Fibroblast of the aortic adventitia (primary cell): ENCODE measurements around the gene FOXN3. TPM values are rescaled to one million over a fixed set of nuclear protein-coding genes. Genes with fewer than 3 reads are reported as not detected.

ENCODE experiments used
- DNase-seq: peaks from one replicate; pipeline ENCODE4 v3.0.0-alpha.2; 2010; ENCODE audit warnings: low read depth
- H3K4me3 ChIP-seq: 2 replicates; pipeline ENCODE4 v1.5.1; 2011; ENCODE audit warnings: low read depth, mild to moderate bottlenecking, control low read depth, low read length, moderate library complexity
- total RNA-seq: library from RNA; depleted of rRNA; stranded (reverse); fragments of >200 nt; gene quantifications from 2 replicates; pipeline ENCODE4 v1.2.3, GENCODE V29; 2012; ENCODE audit warnings: low replicate concordance
- TF ChIP-seq, protein P1 (sequence below): IDR thresholded peaks from 2 replicates; pipeline ENCODE4 v1.5.1; 2011; ENCODE audit warnings: mild to moderate bottlenecking, low read length, control low read depth, inconsistent platforms; ENCODE audit not compliant: insufficient read depth

FOXN3 gene
- total RNA-seq, 1 donor, result 35.3 TPM

DNA sequence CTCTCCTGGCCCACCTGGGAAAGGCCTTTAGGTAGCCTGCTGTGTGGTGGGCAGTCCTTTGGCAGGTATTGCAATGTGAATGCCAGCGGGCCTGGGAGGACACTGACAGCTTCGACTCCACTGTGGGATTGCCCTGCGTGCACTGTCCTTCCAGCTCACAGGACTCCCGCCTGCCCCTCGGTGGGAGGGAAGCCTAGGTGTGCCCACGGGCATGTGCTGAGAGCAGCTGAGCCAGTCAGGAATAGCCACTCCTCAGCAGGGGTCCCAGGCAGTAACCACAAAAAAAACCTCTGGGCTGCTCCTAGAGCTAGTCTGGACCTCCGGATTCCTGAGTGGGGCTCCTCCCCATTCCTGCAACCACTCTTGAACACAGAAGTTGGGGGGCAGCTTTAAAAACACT is 278.2 kb downstream of the FOXN3 start:
- no peak for DNase-seq
- no peak overlapping the region for H3K4me3 ChIP-seq
- TF ChIP-seq, protein P1, sequence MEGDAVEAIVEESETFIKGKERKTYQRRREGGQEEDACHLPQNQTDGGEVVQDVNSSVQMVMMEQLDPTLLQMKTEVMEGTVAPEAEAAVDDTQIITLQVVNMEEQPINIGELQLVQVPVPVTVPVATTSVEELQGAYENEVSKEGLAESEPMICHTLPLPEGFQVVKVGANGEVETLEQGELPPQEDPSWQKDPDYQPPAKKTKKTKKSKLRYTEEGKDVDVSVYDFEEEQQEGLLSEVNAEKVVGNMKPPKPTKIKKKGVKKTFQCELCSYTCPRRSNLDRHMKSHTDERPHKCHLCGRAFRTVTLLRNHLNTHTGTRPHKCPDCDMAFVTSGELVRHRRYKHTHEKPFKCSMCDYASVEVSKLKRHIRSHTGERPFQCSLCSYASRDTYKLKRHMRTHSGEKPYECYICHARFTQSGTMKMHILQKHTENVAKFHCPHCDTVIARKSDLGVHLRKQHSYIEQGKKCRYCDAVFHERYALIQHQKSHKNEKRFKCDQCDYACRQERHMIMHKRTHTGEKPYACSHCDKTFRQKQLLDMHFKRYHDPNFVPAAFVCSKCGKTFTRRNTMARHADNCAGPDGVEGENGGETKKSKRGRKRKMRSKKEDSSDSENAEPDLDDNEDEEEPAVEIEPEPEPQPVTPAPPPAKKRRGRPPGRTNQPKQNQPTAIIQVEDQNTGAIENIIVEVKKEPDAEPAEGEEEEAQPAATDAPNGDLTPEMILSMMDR, result no peak

- peak; percentile 95 for DNase-seq
- TF ChIP-seq, protein P1, result no peak
- H3K4me3 ChIP-seq, result no peak overlapping the region
Measured at GRCh38 chr14:89137526-89138163, 279.4 kb downstream of the FOXN3 start.

GRCh38 chr14:89136587-89136986 is 280.4 kb downstream of the FOXN3 start:
- no peak overlapping the region for H3K4me3 ChIP-seq
- TF ChIP-seq, protein P1, result no peak
- no peak for DNase-seq

GRCh38 chr14:89134640-89135039 is 282.4 kb downstream of the FOXN3 start:
- no peak overlapping the region for H3K4me3 ChIP-seq
- DNase-seq, result no peak
- TF ChIP-seq, protein P1, result no peak

- TF ChIP-seq, protein P1, result no peak
- DNase-seq, result no peak
- H3K4me3 ChIP-seq, result no peak overlapping the region
Measured at GRCh38 chr14:89131004-89131750, 285.9 kb downstream of the FOXN3 start.

GRCh38 chr14:89129570-89129969 is 287.5 kb downstream of the FOXN3 start:
- peak; percentile 14 for DNase-seq
- TF ChIP-seq, protein P1, result no peak
- H3K4me3 ChIP-seq, result no peak overlapping the region
